WTC11 (cell line): Measurements from ENCODE around the gene SLC25A21.

Experiments used
- EMX1 ChIP-seq: fragments of 250-450 bp; sonication (Bioruptor Pico); IDR thresholded peaks from 2 replicates; pipeline ENCODE4 v1.8.0; 2021; ENCODE audit warnings: mild to moderate bottlenecking
- ETV6 ChIP-seq: sonication (generic); formaldehyde crosslinking; IDR thresholded peaks from 2 replicates; pipeline ENCODE4 v1.8.1; 2022; ENCODE audit warnings: mild to moderate bottlenecking, missing genetic modification reagents
- IRF2 ChIP-seq: sonication (generic); formaldehyde crosslinking; IDR thresholded peaks from 2 replicates; pipeline ENCODE4 v1.8.0; 2022; ENCODE audit warnings: low read depth, missing genetic modification reagents, borderline replicate concordance
- JUN ChIP-seq: sonication (generic); formaldehyde crosslinking; IDR thresholded peaks from 2 replicates; pipeline ENCODE4 v1.8.0; 2023; ENCODE audit warnings: mild to moderate bottlenecking, missing genetic modification reagents
- MLX ChIP-seq: sonication (generic); formaldehyde crosslinking; IDR thresholded peaks from 2 replicates; pipeline ENCODE4 v1.8.1; 2023; ENCODE audit warnings: mild to moderate bottlenecking, missing genetic modification reagents, moderate library complexity
- NFYB ChIP-seq: sonication (generic); formaldehyde crosslinking; conservative IDR thresholded peaks from 2 replicates; pipeline ENCODE4 v1.8.0; 2022; ENCODE audit warnings: low read depth, missing genetic modification reagents
- RELA ChIP-seq: sonication (generic); formaldehyde crosslinking; IDR thresholded peaks from 2 replicates; pipeline ENCODE4 v1.8.1; 2022; ENCODE audit warnings: missing genetic modification reagents, mild to moderate bottlenecking, borderline replicate concordance
- SP1 ChIP-seq: sonication (generic); formaldehyde crosslinking; conservative IDR thresholded peaks from 2 replicates; pipeline ENCODE4 v1.8.1; 2022; ENCODE audit warnings: missing genetic modification reagents
- TF ChIP-seq, protein P1 (sequence below): sonication (generic); formaldehyde crosslinking; IDR thresholded peaks from 2 replicates; pipeline ENCODE4 v1.8.1; 2022; ENCODE audit warnings: low read depth, mild to moderate bottlenecking, moderate library complexity, missing genetic modification reagents, borderline replicate concordance
- TF ChIP-seq, protein P2 (sequence below): fragments of 200-600 bp; IDR thresholded peaks from 2 replicates; pipeline ENCODE4 v1.8.0; 2022; ENCODE audit warnings: antibody characterized with exemption
- TF ChIP-seq, protein P3 (sequence below): sonication (generic); formaldehyde crosslinking; IDR thresholded peaks from 2 replicates; pipeline ENCODE4 v1.8.1; 2022; ENCODE audit warnings: missing genetic modification reagents, borderline replicate concordance

DNA sequence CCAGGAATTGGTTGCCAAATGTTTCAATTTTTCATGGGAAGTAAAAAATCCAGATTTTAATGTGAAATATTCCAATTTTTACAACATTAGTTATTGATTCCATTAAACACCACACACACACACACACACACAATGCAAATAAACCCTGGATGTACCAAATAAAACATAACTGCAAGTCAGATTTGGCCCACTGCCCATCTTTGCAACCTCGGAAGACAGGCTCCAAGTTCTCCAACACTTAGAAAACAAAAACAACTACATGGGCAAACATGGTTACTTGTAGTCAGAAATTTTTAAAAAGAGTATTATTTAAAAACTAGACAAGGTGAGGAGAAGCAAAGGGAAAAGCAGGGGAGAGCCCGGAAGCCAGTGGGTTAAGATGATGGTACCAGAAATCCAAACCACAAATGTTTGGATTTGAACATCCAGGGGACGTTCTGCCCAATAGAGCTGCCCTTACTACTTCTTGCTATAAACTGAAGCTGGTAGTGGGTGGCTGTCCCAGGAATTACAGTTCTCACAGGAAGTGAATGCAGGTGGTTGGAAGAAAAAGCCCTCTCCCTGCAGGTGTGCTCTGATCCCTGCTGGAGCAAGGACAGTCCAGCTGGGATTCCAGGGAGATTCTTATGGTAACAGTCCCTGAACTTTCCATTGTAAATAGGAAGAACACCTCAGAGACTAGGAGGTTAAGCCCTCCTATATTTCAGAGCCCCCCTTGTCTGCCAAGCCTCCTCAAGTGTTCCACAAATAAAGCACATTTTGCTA, 111.7 kb downstream of the SLC25A21 start:
- TF ChIP-seq, protein P1, sequence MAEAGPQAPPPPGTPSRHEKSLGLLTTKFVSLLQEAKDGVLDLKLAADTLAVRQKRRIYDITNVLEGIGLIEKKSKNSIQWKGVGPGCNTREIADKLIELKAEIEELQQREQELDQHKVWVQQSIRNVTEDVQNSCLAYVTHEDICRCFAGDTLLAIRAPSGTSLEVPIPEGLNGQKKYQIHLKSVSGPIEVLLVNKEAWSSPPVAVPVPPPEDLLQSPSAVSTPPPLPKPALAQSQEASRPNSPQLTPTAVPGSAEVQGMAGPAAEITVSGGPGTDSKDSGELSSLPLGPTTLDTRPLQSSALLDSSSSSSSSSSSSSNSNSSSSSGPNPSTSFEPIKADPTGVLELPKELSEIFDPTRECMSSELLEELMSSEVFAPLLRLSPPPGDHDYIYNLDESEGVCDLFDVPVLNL (CRISPR knock-in tag), result no peak
- TF ChIP-seq, protein P2, sequence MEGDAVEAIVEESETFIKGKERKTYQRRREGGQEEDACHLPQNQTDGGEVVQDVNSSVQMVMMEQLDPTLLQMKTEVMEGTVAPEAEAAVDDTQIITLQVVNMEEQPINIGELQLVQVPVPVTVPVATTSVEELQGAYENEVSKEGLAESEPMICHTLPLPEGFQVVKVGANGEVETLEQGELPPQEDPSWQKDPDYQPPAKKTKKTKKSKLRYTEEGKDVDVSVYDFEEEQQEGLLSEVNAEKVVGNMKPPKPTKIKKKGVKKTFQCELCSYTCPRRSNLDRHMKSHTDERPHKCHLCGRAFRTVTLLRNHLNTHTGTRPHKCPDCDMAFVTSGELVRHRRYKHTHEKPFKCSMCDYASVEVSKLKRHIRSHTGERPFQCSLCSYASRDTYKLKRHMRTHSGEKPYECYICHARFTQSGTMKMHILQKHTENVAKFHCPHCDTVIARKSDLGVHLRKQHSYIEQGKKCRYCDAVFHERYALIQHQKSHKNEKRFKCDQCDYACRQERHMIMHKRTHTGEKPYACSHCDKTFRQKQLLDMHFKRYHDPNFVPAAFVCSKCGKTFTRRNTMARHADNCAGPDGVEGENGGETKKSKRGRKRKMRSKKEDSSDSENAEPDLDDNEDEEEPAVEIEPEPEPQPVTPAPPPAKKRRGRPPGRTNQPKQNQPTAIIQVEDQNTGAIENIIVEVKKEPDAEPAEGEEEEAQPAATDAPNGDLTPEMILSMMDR, result no peak
- TF ChIP-seq MLX (CRISPR knock-in tag), result no peak
- TF ChIP-seq SP1 (CRISPR knock-in tag), result no peak
- TF ChIP-seq, protein P3, sequence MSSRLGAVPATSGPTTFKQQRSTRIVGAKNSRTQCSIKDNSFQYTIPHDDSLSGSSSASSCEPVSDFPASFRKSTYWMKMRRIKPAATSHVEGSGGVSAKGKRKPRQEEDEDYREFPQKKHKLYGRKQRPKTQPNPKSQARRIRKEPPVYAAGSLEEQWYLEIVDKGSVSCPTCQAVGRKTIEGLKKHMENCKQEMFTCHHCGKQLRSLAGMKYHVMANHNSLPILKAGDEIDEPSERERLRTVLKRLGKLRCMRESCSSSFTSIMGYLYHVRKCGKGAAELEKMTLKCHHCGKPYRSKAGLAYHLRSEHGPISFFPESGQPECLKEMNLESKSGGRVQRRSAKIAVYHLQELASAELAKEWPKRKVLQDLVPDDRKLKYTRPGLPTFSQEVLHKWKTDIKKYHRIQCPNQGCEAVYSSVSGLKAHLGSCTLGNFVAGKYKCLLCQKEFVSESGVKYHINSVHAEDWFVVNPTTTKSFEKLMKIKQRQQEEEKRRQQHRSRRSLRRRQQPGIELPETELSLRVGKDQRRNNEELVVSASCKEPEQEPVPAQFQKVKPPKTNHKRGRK, result no peak
- no peak for TF ChIP-seq EMX1 (CRISPR knock-in tag)
- no peak for TF ChIP-seq JUN (CRISPR knock-in tag)
- no peak for TF ChIP-seq ETV6 (CRISPR knock-in tag)
- no peak for TF ChIP-seq IRF2
- no peak for TF ChIP-seq NFYB (CRISPR knock-in tag)
- no peak for TF ChIP-seq RELA (CRISPR knock-in tag)
